Measurements from ENCODE around the gene NID2. TPM values are rescaled to one million over a fixed set of nuclear protein-coding genes. Genes with fewer than 3 reads are reported as not detected.
A peak's percentile ranks its signal among the peaks of the same experiment; 100 is the strongest.

Gene NID2
- polyA plus RNA-seq, 1 of the 3 experiments (the other 2 are of a cell fraction) = 22.7 TPM

DNA sequence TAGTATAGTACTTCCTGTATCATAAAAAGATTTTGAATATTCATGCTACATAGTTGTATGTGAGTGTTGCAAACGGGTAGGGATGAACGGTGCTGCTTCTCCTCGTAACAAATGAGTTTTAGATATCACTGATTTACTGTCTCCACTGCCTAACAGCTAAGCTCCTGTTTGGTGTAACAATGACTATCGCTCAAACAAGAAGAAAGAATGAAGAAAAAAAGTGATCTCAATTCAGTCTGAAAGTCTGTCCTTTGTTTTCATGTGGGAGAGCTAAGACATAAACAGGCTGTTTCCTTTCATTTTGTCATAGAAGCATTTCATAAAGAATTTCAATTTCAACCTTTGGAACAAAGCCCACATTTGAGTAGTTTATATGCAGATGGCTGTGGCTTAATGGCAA lies 105.6 kb downstream of the NID2 start:
- POLR2A ChIA-PET = no interaction called here
- TF ChIP-seq GABPA (IDR thresholded peaks at IDR 0.05; ENCODE audit: low read depth) (no peak), POLR2AphosphoS5 (IDR thresholded peaks at IDR 0.05; ENCODE audit: low read depth, low read length) (no peak), CHD2 (IDR thresholded peaks at IDR 0.05; ENCODE audit: low read length, partially characterized antibody) (no peak), FOXJ3 (CRISPR knock-in tag; IDR thresholded peaks at IDR 0.05) (no peak), YY1 (IDR thresholded peaks at IDR 0.05; ENCODE audit: low read depth) (no peak)
- TF ChIP-seq, protein P1, sequence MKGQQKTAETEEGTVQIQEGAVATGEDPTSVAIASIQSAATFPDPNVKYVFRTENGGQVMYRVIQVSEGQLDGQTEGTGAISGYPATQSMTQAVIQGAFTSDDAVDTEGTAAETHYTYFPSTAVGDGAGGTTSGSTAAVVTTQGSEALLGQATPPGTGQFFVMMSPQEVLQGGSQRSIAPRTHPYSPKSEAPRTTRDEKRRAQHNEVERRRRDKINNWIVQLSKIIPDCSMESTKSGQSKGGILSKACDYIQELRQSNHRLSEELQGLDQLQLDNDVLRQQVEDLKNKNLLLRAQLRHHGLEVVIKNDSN (IDR thresholded peaks at IDR 0.05; ENCODE audit: borderline replicate concordance, low read depth) = no peak
- TF ChIP-seq, protein P2, sequence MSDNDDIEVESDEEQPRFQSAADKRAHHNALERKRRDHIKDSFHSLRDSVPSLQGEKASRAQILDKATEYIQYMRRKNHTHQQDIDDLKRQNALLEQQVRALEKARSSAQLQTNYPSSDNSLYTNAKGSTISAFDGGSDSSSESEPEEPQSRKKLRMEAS (IDR thresholded peaks at IDR 0.05; ENCODE audit: low read depth) = no peak
- TF ChIP-seq, protein P3, sequence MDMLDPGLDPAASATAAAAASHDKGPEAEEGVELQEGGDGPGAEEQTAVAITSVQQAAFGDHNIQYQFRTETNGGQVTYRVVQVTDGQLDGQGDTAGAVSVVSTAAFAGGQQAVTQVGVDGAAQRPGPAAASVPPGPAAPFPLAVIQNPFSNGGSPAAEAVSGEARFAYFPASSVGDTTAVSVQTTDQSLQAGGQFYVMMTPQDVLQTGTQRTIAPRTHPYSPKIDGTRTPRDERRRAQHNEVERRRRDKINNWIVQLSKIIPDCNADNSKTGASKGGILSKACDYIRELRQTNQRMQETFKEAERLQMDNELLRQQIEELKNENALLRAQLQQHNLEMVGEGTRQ (IDR thresholded peaks at IDR 0.05; ENCODE audit: borderline replicate concordance, low read depth, low read length) = no peak
- TF ChIP-seq, protein P4, sequence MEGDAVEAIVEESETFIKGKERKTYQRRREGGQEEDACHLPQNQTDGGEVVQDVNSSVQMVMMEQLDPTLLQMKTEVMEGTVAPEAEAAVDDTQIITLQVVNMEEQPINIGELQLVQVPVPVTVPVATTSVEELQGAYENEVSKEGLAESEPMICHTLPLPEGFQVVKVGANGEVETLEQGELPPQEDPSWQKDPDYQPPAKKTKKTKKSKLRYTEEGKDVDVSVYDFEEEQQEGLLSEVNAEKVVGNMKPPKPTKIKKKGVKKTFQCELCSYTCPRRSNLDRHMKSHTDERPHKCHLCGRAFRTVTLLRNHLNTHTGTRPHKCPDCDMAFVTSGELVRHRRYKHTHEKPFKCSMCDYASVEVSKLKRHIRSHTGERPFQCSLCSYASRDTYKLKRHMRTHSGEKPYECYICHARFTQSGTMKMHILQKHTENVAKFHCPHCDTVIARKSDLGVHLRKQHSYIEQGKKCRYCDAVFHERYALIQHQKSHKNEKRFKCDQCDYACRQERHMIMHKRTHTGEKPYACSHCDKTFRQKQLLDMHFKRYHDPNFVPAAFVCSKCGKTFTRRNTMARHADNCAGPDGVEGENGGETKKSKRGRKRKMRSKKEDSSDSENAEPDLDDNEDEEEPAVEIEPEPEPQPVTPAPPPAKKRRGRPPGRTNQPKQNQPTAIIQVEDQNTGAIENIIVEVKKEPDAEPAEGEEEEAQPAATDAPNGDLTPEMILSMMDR (IDR thresholded peaks at IDR 0.05) = no peak
- TF ChIP-seq, protein P5, sequence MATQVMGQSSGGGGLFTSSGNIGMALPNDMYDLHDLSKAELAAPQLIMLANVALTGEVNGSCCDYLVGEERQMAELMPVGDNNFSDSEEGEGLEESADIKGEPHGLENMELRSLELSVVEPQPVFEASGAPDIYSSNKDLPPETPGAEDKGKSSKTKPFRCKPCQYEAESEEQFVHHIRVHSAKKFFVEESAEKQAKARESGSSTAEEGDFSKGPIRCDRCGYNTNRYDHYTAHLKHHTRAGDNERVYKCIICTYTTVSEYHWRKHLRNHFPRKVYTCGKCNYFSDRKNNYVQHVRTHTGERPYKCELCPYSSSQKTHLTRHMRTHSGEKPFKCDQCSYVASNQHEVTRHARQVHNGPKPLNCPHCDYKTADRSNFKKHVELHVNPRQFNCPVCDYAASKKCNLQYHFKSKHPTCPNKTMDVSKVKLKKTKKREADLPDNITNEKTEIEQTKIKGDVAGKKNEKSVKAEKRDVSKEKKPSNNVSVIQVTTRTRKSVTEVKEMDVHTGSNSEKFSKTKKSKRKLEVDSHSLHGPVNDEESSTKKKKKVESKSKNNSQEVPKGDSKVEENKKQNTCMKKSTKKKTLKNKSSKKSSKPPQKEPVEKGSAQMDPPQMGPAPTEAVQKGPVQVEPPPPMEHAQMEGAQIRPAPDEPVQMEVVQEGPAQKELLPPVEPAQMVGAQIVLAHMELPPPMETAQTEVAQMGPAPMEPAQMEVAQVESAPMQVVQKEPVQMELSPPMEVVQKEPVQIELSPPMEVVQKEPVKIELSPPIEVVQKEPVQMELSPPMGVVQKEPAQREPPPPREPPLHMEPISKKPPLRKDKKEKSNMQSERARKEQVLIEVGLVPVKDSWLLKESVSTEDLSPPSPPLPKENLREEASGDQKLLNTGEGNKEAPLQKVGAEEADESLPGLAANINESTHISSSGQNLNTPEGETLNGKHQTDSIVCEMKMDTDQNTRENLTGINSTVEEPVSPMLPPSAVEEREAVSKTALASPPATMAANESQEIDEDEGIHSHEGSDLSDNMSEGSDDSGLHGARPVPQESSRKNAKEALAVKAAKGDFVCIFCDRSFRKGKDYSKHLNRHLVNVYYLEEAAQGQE (IDR thresholded peaks at IDR 0.05; ENCODE audit: low read depth, low read length) = no peak
- CTCF ChIA-PET = interaction anchor here (0.8 to 2.2 kb wide), 4 partner anchors 16 to 680 kb away, joined by 3 to 13 read pairs (median 4); no protein-coding TSS in a partner anchor
- Histone ChIP-seq H3K27me3 (ENCODE audit: insufficient read depth) (no peaks in the 10 kb centered on the region), H2AFZ (ENCODE audit: low read depth) (no peak overlapping the region), H4K20me1 (ENCODE audit: insufficient read depth) (no peaks in the 10 kb centered on the region), H3K4me2 (no peak overlapping the region), H3K27ac (ENCODE audit: low read depth in 2 of 2, low read length in 1 of 2) (peak overlapping the region; percentile 28 to 79; a peak in 3 of 4 replicates), H3F3A (replicated peaks; ENCODE audit: insufficient read depth) (no peaks in the 10 kb centered on the region), H3K4me1 (ENCODE audit: control insufficient read depth in 1 of 2, insufficient read depth in 2 of 2, low read depth in 1 of 2, low read length in 1 of 2) (peaks cover 7 to 13% of the 10 kb centered on the region in 2 experiments; a peak in 3 of 4 replicates), H3K9ac (no peak overlapping the region), H3K79me2 (ENCODE audit: insufficient read depth) (no peaks in the 10 kb centered on the region), H3K36me3 (replicated peaks in 1 of 2; ENCODE audit: control insufficient read depth in 1 of 2, insufficient read depth in 2 of 2, low read length in 1 of 2) (peaks cover 6 to 16% of the 10 kb centered on the region in 2 experiments), H3K9me3 (peaks cover 5% of the 10 kb centered on the region; the same call in 1 of the 2 replicates), H3K4me3 (ENCODE audit: low read depth in 2 of 2, low read length in 1 of 2) (no peak overlapping the region), H3K9me2 (no peaks in the 10 kb centered on the region)
- DNase-seq = no peak
- 72% methylated on average over 4 of the region's 4 CpGs for WGBS (ENCODE audit: low lambda C conversion rate)

All from SK-N-SH (cell line).